HG03442 (cell line): ENCODE results near the gene CHAF1B.

Experiments
- ATAC-seq: cut with Tn5 transposase; IDR thresholded peaks from one replicate; pipeline ENCODE4 v1.9.1; 2021; ENCODE audit warnings: mild to moderate bottlenecking, moderate library complexity; ENCODE audit not compliant: unreplicated experiment

The CHAF1B gene

GRCh38 chr21:36461277-36461917, 76.2 kb downstream of the CHAF1B start:
- no peak for ATAC-seq

DNA sequence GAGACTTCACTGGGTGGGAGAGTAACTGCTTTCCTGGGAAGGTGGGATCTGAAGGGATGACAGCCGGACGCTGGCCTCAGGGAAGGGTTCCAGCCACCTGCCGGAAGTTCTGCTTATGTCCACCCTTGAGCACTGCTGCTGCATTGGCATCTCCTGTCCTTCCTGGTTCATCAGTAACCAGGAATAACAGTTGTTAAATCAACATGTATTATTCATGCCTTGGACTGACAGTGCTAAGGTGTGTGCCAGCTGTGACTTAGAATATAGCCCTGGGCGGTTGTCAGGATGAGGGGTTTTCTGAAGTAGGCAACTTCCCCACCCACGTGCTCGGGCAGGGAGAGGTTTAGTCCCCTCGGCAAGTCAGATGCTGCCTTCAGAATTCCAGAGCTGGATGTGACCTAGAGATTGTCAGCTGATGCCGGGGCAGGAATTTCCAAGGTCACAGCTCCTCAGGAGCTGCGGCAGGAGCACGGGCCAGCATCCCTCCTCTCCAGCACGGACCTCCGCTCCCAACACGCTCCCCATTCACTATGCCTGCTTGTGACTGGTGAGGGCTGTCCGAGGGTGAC, 76.8 kb downstream of the CHAF1B start:
- no peak for ATAC-seq

GRCh38 chr21:36463204-36463603, 78.0 kb downstream of the CHAF1B start:
- no peak for ATAC-seq

DNA sequence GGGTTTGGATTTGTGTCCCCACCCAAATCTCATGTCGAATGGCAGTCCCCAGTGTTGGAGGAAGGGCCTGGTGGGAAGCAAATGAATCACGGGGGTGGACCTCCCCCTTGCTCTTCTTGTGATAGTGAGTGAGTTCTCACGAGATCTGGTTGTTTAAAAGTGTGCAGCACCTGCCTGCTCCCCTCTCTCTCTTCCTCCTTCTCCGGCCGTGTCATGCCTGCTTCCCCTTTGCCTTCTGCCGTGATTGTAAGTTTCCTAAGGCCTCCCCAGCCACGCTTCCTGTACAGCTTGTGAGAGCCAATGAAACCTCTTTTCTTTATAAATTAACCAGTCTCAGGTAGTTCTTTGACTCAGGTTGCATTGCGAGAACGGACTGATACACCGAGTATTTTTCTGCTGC, 78.8 kb downstream of the CHAF1B start:
- no peak for ATAC-seq

GRCh38 chr21:36464590-36464989, 79.4 kb downstream of the CHAF1B start:
- ATAC-seq, result no peak

DNA sequence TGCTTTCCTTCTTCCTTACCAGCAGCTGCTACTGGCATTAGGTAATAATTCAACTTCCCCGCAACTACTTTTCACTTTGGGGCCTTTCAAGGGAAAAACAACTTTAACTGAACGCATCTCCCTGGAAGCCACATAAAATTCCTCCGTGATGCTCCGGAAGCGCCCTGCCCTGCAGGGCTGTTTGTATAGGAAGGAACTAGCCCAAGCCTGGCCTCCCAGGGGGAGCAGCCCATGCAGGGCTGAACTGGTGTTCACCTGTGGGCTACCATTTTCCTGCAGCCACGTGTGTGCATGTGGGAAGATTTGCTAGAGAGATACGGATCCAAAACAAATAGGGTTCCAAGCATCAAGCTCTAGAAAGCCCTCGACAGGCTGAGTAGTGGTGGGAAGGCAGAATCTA, 80.3 kb downstream of the CHAF1B start:
- ATAC-seq, result no peak

GRCh38 chr21:36466061-36466511, 80.9 kb downstream of the CHAF1B start:
- no peak for ATAC-seq
